A673 (cell line): ENCODE measurements around the gene AARSD1.

Experiments used
- CTCF ChIP-seq: fragments of 300-800, 200-600 bp; sonication (generic); conservative IDR thresholded peaks from 2 replicates; pipeline ENCODE4 v1.5.1; 2017; ENCODE audit warnings: low read depth, mild to moderate bottlenecking, antibody characterized with exemption, low read length, moderate library complexity, mixed read lengths
- EZH2 ChIP-seq: fragments of 200-600 bp; sonication (generic); IDR thresholded peaks from 2 replicates; pipeline ENCODE4 v1.6.1; 2017; ENCODE audit warnings: borderline replicate concordance, low read depth, mild to moderate bottlenecking, mixed read lengths, antibody characterized with exemption, low read length; ENCODE audit not compliant: poor library complexity, severe bottlenecking

DNA sequence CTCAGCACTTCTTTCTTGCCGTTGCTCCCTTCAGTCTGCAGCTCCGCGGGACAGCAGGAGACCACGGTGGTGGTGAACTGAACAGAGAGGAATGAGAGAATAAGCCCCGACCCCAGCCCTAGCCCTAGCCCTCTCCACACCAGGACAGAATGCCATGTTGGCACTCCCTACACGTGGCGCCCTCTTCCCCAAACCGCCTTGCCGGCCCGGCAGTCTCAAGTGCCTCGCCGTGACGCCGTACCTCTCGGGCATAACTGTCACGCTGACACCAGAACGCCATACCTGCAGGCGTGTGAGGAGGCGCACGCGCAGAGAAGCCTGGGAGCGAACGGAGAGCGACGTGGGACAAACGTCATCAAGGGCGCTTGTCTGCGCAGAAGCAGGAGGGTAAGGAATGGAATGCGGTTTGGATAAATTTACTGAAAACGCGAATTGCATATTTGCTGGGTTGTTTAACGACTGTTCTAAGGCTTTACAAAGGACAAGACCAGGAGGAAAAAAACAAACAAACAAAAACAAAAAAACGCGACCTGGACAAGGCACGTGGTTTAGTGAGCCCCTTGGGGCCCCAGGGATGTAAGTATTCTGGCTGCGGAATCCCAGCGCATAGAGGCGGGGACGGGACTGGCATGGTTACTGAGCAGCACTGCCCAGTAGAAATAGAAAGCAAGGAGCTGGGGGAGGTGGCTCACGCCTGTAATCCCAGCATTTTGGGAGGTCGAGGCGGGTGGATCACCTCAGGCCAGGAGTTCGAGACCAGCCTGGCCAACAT is at the start of gene AARSD1:
- no peak for TF ChIP-seq CTCF
- TF ChIP-seq EZH2 = no peak
